ENCODE data around the gene CDC42EP3.

CDC42EP3 gene

DNA sequence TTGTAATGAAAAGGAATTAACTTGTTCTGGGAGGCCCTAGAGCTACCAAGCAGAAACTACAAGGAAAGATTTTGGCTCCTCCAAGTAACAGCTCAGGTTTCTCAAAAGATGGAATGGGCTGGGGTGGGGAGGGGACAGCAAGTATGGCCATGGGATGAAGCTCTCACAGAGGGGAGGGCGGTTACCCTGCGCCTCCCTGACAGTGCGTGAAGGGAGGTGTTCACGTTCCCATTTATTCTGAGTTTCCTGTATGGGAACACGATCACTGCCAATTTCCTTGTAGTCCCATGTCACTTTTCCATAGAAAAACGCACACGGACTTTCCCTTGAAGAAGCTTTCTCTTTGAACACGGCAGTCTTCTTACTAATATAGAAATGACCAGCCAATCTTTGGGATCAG is 17.0 kb downstream of the CDC42EP3 start:
- no peak for DNase-seq

DNA sequence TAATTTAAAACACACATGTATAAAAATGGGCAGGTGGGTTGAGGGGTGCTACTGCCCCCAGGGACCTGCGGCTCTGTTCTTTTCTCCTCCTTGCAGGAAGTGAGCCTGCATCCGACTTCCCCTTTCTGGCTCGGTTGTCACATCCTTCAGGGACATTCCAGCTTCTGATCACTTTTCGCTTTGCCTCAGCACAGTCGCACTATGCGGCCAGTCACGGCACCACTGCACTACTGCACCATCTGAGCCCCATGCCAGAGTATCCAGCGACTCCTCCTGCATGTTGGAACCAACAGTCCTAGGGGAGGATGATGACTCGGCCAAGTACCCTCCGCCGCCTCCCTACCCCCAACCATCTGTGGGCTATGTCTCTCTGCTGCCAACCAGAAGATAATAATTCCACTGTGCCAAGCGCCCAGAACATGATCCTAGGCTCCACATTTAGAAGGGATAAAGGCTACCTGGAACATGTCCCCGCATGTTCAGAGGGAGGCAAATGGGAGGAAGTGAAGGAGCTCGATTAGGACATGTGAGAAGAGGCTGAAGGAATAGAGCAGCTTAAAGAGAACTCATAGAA is 17.6 kb downstream of the CDC42EP3 start:
- peak; percentile 36 to 72 for DNase-seq

DNA sequence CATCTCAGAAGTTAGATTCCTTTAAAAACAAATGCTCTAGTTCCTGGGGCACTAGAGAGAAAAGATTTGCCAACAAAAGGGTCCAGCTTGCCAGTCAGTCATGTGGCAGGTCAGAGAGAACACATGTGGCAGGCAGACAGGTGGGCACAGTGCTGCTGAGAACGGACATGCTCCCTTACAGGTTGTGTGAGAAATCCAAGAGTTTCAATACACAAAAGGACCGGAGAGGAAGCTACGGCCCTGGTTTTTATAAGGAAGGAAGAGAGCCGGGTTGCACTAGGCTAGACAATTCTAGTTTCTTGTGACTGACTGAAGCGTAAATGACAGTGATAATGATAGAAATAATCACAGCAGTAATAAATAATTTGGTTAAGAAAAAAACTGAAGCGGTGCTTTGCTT is 18.3 kb downstream of the CDC42EP3 start:
- DNase-seq = no peak

DNA sequence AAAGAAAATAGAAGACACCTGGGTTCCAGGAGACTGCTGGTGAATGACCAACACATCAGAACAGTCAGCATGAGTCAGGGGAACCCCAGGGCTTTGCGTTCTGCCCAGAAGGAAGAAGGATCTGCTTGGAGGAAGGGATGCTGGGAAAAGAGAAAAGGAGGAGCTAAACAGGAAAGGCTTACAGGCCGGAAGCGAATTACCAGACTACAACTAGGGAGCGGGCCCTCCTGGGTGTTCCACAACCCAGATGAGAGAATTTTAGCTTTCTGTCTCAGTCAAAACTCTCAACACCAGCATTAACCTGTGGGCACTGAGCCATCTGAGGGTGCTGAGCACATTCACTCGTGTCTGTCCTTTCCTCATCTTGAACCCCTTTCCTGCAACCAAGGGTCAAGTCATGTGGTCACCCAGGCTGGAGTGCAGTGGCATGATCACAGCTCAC is 19.2 kb downstream of the CDC42EP3 start:
- no peak for DNase-seq

DNA sequence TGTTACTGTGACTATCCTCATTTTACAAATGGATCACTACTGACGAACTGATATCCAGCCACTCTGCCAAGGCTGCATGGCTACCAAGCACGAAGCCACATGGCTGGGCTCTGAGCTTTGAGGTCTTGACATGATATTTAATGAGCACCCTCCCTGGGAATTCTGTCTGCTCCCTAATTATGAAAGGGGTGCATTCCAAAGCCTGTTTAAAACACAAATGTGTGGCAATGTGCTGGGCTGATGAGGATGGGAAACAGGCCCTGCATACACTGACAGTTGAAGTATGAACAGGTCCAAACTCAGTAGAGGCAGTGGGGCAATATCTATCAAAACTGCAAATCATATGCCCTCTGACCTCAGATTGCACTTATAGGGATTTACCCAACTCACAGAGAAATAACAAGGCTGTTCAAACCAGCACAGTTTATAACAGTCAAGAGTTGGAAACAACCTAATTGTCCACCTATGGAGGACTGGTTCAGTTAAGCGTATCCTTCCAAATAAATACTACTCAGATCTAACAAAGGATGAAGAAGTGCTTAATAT is 20.8 kb downstream of the CDC42EP3 start:
- DNase-seq = no peak

DNA sequence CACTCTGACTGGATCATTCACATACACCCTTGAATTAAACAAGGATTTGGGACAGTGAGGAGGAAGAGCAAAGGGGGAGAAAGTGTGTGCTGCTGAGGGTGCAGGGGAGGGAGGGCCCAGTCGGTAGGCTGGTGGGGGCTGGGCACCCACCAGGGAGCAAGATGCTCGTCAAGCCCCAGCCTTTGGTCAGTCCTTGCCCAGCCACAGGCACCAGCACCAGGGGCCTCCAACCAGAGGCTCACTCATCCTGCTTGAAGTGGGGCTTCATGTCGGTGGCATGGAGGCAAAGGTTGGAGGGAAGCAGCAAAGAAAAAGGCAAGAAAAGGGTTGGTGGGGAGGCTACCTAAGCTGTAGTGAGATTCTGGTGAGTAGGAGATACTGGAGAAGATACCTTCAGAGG is 21.9 kb downstream of the CDC42EP3 start:
- DNase-seq = no peak

DNA sequence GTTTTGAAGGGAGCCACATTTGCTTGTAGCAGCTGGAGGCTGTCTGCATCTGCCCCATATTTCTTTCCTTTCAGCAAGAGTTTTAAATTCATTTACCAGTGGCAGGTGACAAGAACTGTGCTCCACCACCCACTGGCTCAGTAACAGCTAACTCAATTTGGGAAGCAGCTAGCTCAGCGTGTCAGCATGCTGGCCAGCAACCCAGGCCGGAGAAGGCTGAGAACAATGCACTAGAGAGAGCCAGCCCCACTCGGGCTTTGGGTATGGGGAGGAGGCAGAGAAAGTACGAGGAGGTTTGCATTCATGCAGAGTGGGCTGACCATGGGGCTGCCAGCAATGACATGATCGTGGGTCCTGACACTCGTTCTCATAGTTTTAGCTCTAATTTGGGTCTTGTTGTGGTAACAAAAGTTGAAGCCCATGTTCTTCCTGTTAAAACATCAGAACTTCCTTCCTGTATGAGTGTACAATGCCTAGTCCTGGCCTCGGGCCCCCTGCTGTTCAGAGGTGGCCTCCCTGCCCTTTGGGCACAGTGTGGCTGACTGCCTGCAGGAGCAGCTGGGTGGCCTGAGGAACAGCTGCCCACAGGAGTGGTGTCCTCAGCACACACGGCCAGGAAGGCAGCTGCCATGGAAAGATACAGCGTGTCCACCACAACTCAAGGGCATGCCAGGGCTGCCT is 23.0 kb downstream of the CDC42EP3 start:
- peak; percentile 59 to 70 for DNase-seq

DNA sequence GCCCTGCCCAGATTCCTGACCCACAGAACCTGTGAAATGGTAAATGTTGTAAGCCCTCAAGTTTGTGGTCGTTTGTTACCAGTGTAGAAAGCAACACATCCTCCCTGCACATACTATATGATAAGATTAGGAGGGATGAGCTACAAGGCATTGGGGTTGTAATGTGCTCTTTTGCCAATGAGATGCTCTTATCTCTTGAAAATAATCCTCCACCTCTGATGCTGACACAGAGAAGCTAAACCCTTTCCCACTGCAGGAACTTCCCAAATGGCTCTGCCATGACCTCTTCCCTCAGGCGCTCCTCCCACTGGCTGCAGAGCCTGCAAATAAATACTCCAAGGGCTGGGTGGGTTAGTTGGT is 23.5 kb downstream of the CDC42EP3 start:
- no peak for DNase-seq

DNA sequence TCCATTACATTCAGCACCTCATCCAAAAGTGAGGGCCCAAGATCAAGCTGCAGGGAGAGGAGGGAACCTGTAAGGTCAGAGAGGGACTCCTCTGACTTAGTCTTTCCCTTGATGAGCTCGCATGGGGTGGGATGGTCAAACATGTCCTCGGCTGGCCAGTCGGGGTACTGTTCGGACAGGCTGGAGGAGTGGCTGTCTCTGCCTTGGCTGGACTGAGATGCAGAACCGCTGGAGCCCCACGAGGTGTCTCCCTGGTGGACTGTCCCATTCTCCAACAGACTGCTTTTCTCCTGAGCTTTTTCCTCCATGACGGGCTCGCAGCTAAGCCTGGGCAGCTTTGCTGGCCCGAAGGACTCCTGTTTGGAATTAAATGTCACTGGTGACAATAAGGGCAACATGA is 25.6 kb downstream of the CDC42EP3 start:
- DNase-seq = no peak

DNA sequence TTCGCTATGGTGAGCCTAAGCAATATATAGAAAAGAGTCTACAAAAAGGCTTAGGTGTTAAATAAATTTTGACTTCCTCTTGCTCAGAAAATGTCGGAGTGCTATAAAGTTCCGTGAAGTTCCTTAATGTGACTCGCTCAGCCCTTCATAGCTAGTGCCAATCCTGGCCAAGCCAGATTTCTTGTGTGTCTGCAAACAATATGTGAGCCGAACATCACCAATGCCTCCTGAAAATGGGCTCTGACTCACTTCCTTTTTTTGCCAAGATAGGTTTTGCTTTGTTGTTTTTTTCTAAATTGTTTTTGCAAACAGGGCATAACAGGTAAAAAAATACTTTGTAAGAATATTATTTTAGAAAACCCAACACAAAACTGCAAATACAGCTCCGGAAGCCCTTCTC is 26.1 kb downstream of the CDC42EP3 start:
- DNase-seq = peak; percentile 26 to 31

DNA sequence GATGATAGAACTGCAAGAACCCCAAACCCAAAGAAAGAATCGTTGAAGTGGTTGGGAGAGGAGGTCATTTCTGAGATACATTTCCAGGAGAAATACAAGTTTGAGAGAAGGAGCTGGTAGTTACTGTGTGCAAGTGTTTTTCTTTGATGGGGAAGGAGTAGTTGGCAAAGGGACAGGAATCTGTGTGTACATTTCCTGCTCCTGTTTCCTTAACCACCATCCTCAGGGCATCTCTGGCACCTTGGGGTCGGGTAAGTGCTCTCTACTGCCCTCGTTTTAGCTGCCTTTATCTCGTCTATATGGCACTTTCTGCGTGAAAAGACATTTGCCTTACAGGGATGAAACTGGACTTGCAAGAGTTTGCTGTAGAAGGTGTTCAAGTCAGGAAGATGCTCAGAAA is 27.3 kb downstream of the CDC42EP3 start:
- DNase-seq = no peak

DNA sequence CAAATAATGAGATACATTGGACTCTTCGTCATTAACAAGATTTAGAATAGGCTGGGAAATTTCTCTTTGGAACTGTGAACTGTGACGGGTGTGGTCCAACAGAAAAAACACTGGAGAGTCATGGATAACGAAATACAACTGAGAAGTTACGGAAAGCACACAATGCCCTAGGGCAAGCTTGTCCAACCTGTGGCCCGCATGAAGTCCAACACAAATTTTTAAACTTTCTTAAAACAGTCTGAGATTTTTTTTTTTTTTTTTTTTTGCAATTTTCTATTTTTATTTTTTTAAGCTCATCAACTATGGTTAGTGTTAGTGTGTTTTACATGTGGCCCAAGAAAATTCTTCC is 27.7 kb downstream of the CDC42EP3 start:
- DNase-seq = no peak

DNA sequence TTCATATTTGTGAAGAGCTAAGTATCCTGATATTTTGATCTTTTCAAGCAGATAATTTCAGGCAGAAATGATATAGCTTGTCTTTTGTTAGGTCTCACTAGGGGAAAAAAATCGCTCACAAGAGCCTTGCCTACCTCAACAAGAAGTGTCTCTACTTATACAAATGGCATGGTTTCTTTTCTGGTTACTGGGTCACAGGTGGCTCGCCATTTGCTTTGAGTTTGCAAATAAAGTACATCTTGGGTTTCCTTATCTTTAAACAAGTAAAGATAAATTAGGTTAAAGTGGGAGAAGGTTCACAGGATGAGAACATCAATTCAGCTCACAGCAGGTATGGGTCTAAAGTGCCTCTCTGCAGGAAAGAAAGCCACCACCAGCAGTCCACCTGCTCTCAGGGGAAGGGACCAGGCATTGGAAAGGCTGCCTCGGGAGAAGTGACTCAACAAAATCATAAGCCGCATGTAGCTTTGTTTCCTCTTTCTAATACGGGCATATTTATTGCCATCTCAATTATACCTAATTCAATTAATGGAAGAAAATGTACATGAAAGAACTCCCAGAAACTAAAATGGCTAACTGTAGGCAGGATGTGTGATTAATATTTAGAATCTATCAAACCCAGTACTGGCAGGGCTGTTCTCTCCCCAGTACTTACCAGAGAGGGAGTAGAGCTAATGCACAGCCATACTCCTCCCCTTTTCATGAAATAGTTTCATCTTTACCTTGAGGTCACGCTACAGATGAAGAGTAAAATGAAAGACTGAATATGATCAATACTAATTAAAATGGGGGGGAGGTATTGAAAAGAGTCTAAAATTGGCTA is 28.3 kb downstream of the CDC42EP3 start:
- no peak for DNase-seq

DNA sequence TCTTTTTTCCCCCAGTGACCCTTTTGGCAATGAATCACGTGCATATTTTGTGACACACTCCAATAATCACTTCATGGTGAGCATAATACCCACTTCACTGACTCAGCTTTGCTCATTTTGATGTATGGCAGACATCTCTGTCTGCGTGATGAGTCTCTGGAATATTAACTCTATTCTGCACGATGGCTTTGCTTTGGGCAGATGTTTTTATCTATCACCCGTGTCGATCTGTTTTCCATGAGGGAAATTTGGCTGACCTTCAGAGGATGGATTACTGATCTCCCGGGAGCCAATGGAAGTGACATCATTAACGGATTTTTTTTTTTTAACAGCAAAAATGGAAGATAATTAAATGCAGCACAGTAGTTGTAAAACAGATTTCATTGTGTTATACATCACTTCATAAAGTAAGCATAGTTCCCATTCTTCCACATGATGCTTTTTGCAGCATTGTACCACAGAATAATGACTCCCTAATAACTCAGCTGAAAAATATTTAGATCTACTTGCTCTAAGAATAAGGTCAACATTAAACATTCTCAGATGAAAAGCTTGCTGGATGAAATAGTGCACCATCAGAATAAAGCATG is 29.8 kb downstream of the CDC42EP3 start:
- DNase-seq = no peak

DNA sequence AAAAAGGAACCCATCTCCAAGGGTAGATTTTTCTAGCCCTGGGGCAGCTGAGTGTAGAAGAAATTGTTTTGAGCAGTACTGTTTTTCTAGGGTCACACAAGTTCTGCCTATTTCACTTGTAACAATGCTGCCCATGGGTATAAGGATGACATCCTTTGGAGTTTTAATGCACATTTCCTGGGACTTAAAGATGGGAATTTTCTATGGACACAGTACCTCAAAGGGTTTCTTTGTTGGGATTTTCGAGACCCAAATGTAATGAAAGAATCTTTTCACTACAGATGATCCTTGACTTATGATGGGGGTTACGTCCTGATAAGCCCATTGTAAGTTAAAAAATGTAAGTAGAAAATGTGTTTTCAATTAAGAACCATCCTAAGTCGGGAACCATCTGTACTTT is 31.8 kb downstream of the CDC42EP3 start:
- no peak for DNase-seq

DNA sequence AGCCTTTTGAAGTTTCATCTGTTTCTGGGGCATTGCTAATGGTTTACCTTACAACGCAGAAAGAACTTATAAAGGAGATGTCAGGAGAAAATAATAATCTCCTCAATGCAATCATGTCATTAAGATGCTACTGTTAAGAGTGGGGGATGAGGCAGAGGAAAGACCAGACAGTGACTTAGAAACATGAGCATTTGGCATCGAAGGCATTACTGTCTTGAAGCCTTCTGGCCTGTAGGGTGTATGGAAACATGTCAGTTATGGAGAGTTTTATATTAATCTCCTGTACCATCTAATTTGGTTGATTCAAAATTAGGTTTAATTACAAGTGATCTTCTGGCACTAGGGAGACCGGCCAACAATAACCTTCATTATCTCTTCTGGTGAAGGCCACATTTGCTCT is 32.5 kb downstream of the CDC42EP3 start:
- no peak for DNase-seq

DNA sequence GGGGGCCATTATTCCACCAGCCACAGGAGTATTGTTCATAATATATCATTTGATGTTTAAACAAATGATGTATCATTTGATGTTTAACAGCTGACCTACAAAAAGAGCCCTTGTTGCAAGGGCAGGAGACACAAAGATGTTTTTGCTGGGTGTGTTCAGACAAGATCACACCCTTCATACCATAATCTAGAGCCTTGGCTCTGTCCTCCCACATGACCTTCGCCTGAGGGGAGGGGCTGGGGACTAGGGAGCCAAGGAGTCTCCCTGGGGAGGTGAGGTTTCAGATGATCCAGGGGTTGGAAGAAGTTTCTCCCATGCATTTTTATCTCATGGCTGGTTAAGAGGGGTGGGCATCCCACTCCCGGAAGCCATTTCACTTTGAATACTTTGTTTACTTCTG is 33.5 kb downstream of the CDC42EP3 start:
- no peak for DNase-seq

DNA sequence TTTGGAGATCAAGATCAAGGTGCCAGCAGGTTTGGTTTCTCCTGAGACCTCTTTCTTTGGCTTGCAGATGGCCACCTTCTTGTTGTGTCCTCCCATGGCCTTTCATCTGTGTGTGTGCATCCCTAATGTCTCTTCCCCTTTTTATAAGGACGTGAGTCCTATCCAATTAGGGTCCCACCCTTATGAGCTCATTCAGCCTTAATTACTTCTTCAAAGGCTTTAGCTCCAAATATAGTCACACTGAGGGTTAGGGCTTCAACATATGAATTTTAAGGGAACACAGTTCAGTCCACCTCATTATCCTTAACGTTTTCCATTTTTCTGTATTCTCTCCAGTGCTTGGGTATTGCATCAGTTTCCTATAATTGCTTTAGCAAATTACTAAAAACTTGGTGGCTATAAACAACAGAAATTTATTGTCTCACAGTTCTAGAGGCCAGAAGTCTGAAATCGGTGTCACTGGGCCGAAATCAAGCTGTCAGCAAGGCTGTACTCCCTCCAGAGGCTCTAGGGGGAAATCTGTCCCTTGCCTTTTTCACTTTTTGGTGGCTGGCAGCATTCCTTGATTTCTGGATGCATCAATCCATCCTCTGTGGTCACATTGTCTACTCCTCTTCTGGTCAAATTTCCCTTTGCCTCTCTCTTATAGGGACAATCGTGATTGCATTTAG is 34.1 kb downstream of the CDC42EP3 start:
- DNase-seq = no peak

DNA sequence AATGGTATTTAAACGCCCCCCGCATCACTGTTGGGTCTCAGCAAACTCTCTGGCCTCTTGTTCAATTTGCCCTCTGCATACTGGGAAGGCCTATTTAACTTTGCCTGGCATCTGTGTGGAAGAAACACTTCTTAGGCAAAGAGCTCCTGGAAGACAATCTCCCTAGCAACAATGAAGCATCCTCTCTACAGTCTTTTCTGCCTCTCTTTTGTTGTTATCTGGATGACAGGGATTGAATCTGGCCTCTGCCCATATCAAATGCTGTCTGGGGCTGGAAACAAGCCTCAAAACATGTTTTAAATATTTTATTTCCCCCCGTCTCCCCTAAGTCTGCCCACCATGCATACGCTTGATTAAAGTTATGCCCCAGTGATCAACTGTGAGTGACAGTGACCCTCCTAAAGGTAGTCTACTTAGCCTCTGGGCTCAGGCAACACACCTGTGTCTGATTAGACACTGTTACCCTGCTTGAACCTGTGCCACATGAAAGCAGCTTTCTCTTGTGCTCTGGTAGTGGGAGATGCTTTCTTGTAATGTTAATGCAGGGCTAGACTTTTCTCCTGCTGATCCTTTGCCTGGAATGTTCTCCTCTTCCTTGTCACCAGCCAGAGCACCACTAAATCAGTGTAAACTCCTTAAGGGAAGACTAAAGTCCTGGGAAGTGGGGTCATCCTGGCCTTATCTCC is 34.9 kb downstream of the CDC42EP3 start:
- DNase-seq = no peak

DNA sequence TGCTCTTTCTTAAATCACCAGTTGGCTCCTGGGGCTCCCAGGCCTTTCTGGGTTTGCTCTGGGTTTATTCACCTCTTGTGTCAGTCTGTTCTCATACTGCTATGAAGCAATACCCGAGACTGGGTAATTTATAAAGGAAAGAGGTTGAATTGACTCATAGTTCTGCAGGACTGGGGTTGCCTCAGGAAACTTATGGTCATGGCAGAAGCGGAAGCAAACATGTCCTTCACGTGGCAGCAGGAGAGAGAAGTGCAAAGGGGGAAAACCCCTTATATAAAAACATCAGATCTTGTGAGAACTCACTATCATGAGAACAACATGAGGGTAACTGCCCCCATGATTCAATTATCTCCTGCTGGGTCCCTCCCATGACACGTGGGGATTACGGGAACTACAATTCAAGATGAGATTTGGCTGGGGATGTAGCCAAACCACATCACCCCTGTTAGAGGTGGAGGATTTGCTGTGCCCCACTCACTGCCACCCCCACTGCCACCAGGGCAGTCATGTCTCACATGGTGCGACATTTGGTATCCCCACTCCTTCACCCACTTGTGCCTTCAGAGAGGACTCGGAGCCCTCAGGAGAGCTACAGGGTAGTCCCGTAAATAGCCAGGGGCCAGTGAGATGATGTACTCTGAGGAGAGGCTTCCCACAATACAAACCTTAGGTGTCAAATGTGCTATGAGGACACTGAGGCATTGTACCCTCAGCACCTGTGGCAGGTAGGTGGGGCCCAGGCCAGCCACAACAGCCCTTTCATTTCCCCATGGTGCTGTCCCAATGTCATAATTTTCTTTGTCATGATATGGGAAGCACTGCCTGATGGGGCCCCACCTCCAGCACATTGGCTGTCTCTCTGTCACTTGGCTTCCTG is 35.7 kb downstream of the CDC42EP3 start:
- peak; percentile 84 to 87 for DNase-seq

DNA sequence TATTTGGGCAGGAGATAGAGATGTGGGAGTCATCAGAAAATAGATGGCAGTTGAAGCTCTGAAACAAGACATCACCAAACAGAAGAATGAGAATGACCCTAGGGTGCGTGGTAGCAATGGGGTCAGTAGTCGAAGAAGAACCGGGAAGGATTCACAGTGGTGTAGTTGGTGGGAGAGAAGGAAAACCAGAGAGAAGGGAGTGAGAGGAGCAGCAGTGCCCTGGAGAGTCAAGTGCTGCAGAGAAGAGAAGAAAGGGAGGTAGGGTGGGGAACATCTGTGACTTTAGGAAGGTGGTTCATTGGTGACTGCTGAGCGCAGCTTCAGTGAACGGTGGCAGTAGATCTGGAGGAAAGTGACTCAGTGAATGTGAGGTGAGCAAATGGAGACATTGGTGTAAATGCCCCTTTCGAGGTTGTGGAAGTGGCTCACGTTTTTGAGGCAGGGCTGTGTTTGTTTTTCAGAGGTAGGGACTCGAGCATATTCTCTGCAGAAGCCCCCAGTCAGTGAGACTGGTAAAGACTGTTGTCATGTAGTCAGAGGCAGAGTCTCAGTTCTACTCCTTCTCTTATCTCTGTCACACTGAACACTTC is 36.4 kb downstream of the CDC42EP3 start:
- DNase-seq = peak in 1 of 2 donors; percentile 27
